OCI-LY1 (cell line): ENCODE measurements around the gene GRHL1.

Source experiments
- H2AFZ ChIP-seq: fragments of 200-600 bp; sonication (generic), shearing (Covaris generic); 2 replicates; pipeline ENCODE4 v1.6.0; 2014; ENCODE audit warnings: antibody characterized with exemption, mild to moderate bottlenecking, low read length
- H3F3A ChIP-seq: fragments of 200-600 bp; sonication (generic), shearing (Covaris generic); 2 replicates; pipeline ENCODE4 v1.6.0; 2014; ENCODE audit warnings: mild to moderate bottlenecking, antibody characterized with exemption, low read length, moderate library complexity; ENCODE audit not compliant: insufficient read depth
- H3K27ac ChIP-seq: fragments of 200-600 bp; sonication (generic); 2 replicates; pipeline ENCODE4 v1.5.1; 2014; ENCODE audit warnings: low read length, mixed run types, mild to moderate bottlenecking, low read depth; ENCODE audit not compliant: poor library complexity, severe bottlenecking
- H3K27me3 ChIP-seq: fragments of 200-600 bp; sonication (generic); 2 replicates; pipeline ENCODE4 v1.6.0; 2014; ENCODE audit warnings: antibody characterized with exemption, mild to moderate bottlenecking, low read length, moderate library complexity; ENCODE audit not compliant: insufficient read depth
- H3K36me3 ChIP-seq: fragments of 200-600 bp; sonication (generic); 2 replicates; pipeline ENCODE4 v1.6.1; 2014; ENCODE audit warnings: mild to moderate bottlenecking, antibody characterized with exemption, low read length, moderate library complexity, mixed read lengths; ENCODE audit not compliant: insufficient read depth
- H3K4me1 ChIP-seq: fragments of 200-600 bp; sonication (generic); 2 replicates; pipeline ENCODE4 v1.5.1; 2014; ENCODE audit warnings: mild to moderate bottlenecking, low read length, moderate library complexity; ENCODE audit not compliant: insufficient read depth, severe bottlenecking
- H3K4me2 ChIP-seq: fragments of 200-600 bp; sonication (generic), shearing (Covaris generic); 2 replicates; pipeline ENCODE4 v1.6.1; 2014; ENCODE audit warnings: low read length
- H3K4me3 ChIP-seq: fragments of 200-600 bp; sonication (generic); 2 replicates; pipeline ENCODE4 v1.5.1; 2014; ENCODE audit warnings: low read length, low read depth, mild to moderate bottlenecking, mixed read lengths; ENCODE audit not compliant: poor library complexity, severe bottlenecking
- H3K79me2 ChIP-seq: fragments of 200-600 bp; shearing (Covaris generic); 2 replicates; pipeline ENCODE4 v1.6.1; 2016; ENCODE audit warnings: mixed run types, low read length, mixed read lengths; ENCODE audit not compliant: insufficient read depth
- H3K9ac ChIP-seq: fragments of 200-600 bp; sonication (generic), shearing (Covaris generic); 2 replicates; pipeline ENCODE4 v1.6.1; 2014; ENCODE audit warnings: mild to moderate bottlenecking, low read length, mixed read lengths
- H3K9me2 ChIP-seq: fragments of 200-600 bp; sonication (generic), shearing (Covaris generic); 2 replicates; pipeline ENCODE4 v1.6.1; 2014; ENCODE audit warnings: low read depth, mild to moderate bottlenecking, low read length, mixed read lengths
- H3K9me3 ChIP-seq: fragments of 200-600 bp; shearing (Covaris generic); 2 replicates; pipeline ENCODE4 v1.6.1; 2014; ENCODE audit warnings: low read length, mixed read lengths
- H4K20me1 ChIP-seq: fragments of 200-600 bp; sonication (generic), shearing (Covaris generic); 2 replicates; pipeline ENCODE4 v1.6.0; 2016; ENCODE audit warnings: mild to moderate bottlenecking, low read length; ENCODE audit not compliant: insufficient read depth
- EZH2 ChIP-seq: fragments of 200-600 bp; sonication (generic), shearing (Covaris generic); IDR thresholded peaks from 2 replicates; pipeline ENCODE4 v1.8.0; 2017; ENCODE audit warnings: borderline replicate concordance, mixed run types, mild to moderate bottlenecking, antibody characterized with exemption, low read length, moderate library complexity, mixed read lengths
- TF ChIP-seq, protein P1 (sequence below): fragments of 200-600 bp; sonication (generic), shearing (Covaris generic); IDR thresholded peaks from 2 replicates; pipeline ENCODE4 v1.5.1; 2017; ENCODE audit warnings: mild to moderate bottlenecking, antibody characterized with exemption, low read length, moderate library complexity, mixed read lengths

The GRHL1 gene

GRCh38 chr2:9946818-9947217 is 4.7 kb upstream of the GRHL1 start:
- no peaks in the 10 kb centered on the region for H3K36me3 ChIP-seq
- peaks cover 6% of the 10 kb centered on the region for H3K4me1 ChIP-seq
- H2AFZ ChIP-seq: no peak overlapping the region
- H3K9me2 ChIP-seq: no peaks in the 10 kb centered on the region
- H4K20me1 ChIP-seq: no peaks in the 10 kb centered on the region
- TF ChIP-seq, protein P1, sequence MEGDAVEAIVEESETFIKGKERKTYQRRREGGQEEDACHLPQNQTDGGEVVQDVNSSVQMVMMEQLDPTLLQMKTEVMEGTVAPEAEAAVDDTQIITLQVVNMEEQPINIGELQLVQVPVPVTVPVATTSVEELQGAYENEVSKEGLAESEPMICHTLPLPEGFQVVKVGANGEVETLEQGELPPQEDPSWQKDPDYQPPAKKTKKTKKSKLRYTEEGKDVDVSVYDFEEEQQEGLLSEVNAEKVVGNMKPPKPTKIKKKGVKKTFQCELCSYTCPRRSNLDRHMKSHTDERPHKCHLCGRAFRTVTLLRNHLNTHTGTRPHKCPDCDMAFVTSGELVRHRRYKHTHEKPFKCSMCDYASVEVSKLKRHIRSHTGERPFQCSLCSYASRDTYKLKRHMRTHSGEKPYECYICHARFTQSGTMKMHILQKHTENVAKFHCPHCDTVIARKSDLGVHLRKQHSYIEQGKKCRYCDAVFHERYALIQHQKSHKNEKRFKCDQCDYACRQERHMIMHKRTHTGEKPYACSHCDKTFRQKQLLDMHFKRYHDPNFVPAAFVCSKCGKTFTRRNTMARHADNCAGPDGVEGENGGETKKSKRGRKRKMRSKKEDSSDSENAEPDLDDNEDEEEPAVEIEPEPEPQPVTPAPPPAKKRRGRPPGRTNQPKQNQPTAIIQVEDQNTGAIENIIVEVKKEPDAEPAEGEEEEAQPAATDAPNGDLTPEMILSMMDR: no peak
- TF ChIP-seq EZH2: no peak
- H3K4me2 ChIP-seq: no peak overlapping the region
- H3K79me2 ChIP-seq: no peaks in the 10 kb centered on the region
- H3K27me3 ChIP-seq: no peaks in the 10 kb centered on the region
- no peaks in the 10 kb centered on the region for H3K9me3 ChIP-seq
- H3K27ac ChIP-seq: no peak overlapping the region
- H3F3A ChIP-seq: no peaks in the 10 kb centered on the region
- H3K4me3 ChIP-seq: no peak overlapping the region
- H3K9ac ChIP-seq: no peak overlapping the region

GRCh38 chr2:9948721-9949120 is 2.8 kb upstream of the GRHL1 start:
- no peak overlapping the region for H3K4me2 ChIP-seq
- no peak for TF ChIP-seq EZH2
- TF ChIP-seq, protein P1: no peak
- H3K4me3 ChIP-seq: no peak overlapping the region
- no peak overlapping the region for H3K27ac ChIP-seq
- no peaks in the 10 kb centered on the region for H3F3A ChIP-seq
- H3K36me3 ChIP-seq: no peaks in the 10 kb centered on the region
- H3K27me3 ChIP-seq: no peaks in the 10 kb centered on the region
- no peaks in the 10 kb centered on the region for H3K9me3 ChIP-seq
- no peaks in the 10 kb centered on the region for H3K9me2 ChIP-seq
- peaks cover 17% of the 10 kb centered on the region for H3K4me1 ChIP-seq
- H4K20me1 ChIP-seq: no peaks in the 10 kb centered on the region
- no peak overlapping the region for H3K9ac ChIP-seq
- H3K79me2 ChIP-seq: no peaks in the 10 kb centered on the region
- H2AFZ ChIP-seq: no peak overlapping the region

- Histone ChIP-seq H3K79me2 (no peaks in the 10 kb centered on the region), H3K27me3 (no peaks in the 10 kb centered on the region), H3F3A (no peaks in the 10 kb centered on the region), H3K9me3 (no peaks in the 10 kb centered on the region), H3K4me1 (peaks cover 17% of the 10 kb centered on the region), H4K20me1 (no peaks in the 10 kb centered on the region), H3K9me2 (no peaks in the 10 kb centered on the region), H2AFZ (no peak overlapping the region), H3K36me3 (no peaks in the 10 kb centered on the region), H3K4me3 (no peak overlapping the region), H3K9ac (no peak overlapping the region), H3K4me2 (no peak overlapping the region), H3K27ac (no peak overlapping the region)
- TF ChIP-seq EZH2: no peak
- TF ChIP-seq, protein P1: no peak
Observed at GRCh38 chr2:9949239-9949991, 2.1 kb upstream of the GRHL1 start.
